ENCODE results near the gene ARHGAP10.

GRCh38 chr4:147941373-147941772 is 209.5 kb downstream of the ARHGAP10 start:
- TF ChIP-seq CTCF (IDR thresholded peaks at IDR 0.05; ENCODE audit: borderline replicate concordance, extremely low read depth, low read length, poor library complexity, severe bottlenecking) = no peak
- no peak for TF ChIP-seq EZH2 (IDR thresholded peaks at IDR 0.05; ENCODE audit: borderline replicate concordance, low read depth, low read length, severe bottlenecking)

Data from DND-41 (cell line).